Breast epithelium (tissue), 3 donors: ENCODE measurements around the gene TNS4.

Experiments
- CTCF ChIP-seq, 3 donors: fragments of 450-650 bp; IDR thresholded peaks; one replicate each; pipeline ENCODE4 v1.5.1; 2016 to 2017; ENCODE audit warnings: antibody characterized with exemption in 3 of 3, mild to moderate bottlenecking in 3 of 3, moderate library complexity in 3 of 3
- POLR2A ChIP-seq: fragments of 450-650 bp; IDR thresholded peaks from one replicate; pipeline ENCODE4 v1.6.1; 2016; ENCODE audit warnings: antibody characterized with exemption, mild to moderate bottlenecking, moderate library complexity

- TF ChIP-seq CTCF (IDR thresholded peaks at IDR 0.05) (no peak), POLR2A (no peak)
These were observed 53.6 kb downstream of the TNS4 start for GRCh38 chr17:40447806-40448205.
